ENCODE data around the gene INO80D.
"Not testable (repeated sequence)": the region's sequence is repeated elsewhere in the genome, so short reads cannot be mapped to it uniquely, and the experiment has no call there.

Gene INO80D

GRCh38 chr2:206082298-206082843, 3.6 kb downstream of the INO80D start:
- DNase-seq, result no peak

- DNase-seq, result no peak
Observed at GRCh38 chr2:206080927-206081326, 5.0 kb downstream of the INO80D start.

GRCh38 chr2:206079699-206080465, 6.1 kb downstream of the INO80D start:
- no peak for DNase-seq

- DNase-seq, result not testable (repeated sequence)
Observed at GRCh38 chr2:206077879-206078278, 8.1 kb downstream of the INO80D start.

- no peak for DNase-seq
Observed at GRCh38 chr2:206075113-206075512, 10.9 kb downstream of the INO80D start.

- no peak for DNase-seq
Observed at GRCh38 chr2:206071807-206072206, 14.2 kb downstream of the INO80D start.

GRCh38 chr2:206069417-206069816, 16.6 kb downstream of the INO80D start:
- DNase-seq, result no peak

GRCh38 chr2:206068207-206068606, 17.8 kb downstream of the INO80D start:
- no peak for DNase-seq

- no peak for DNase-seq
Observed at GRCh38 chr2:206064077-206064476, 21.9 kb downstream of the INO80D start.

- DNase-seq, result no peak
Observed at GRCh38 chr2:206063635-206064034, 22.3 kb downstream of the INO80D start.

- no peak for DNase-seq
Observed at GRCh38 chr2:206062724-206063123, 23.2 kb downstream of the INO80D start.

GRCh38 chr2:206056286-206056685, 29.7 kb downstream of the INO80D start:
- DNase-seq, result no peak

GRCh38 chr2:206054952-206055351, 31.0 kb downstream of the INO80D start:
- no peak for DNase-seq

- DNase-seq, result no peak
Observed at GRCh38 chr2:206051912-206052311, 34.1 kb downstream of the INO80D start.

GRCh38 chr2:206049392-206049791, 36.6 kb downstream of the INO80D start:
- no peak for DNase-seq

GRCh38 chr2:206045251-206045650, 40.7 kb downstream of the INO80D start:
- DNase-seq, result no peak

GRCh38 chr2:206040525-206040924, 45.4 kb downstream of the INO80D start:
- DNase-seq, result no peak

GRCh38 chr2:206035393-206035792, 50.6 kb downstream of the INO80D start:
- DNase-seq, result not testable (repeated sequence)

- not testable (repeated sequence) for DNase-seq
Observed at GRCh38 chr2:206033452-206033851, 52.5 kb downstream of the INO80D start.

- DNase-seq, result no peak
Observed at GRCh38 chr2:206031950-206032567, 53.9 kb downstream of the INO80D start.

GRCh38 chr2:206031162-206031784, 54.7 kb downstream of the INO80D start:
- DNase-seq, result no peak

GRCh38 chr2:206028101-206028500, 57.9 kb downstream of the INO80D start:
- DNase-seq, result no peak

- DNase-seq, result no peak
Observed at GRCh38 chr2:206023183-206023582, 62.8 kb downstream of the INO80D start.

- DNase-seq, result no peak
Observed at GRCh38 chr2:206020171-206020570, 65.8 kb downstream of the INO80D start.
